VCaP (cell line): ENCODE results near the gene GATAD2A.

Experiments used
- H3K27ac ChIP-seq: fragments of 450-650 bp; 2 replicates; pipeline ENCODE4 v1.5.1; 2017
- TF ChIP-seq, protein P1 (sequence below): fragments of 450-650 bp; conservative IDR thresholded peaks from 2 replicates; pipeline ENCODE4 v1.5.1; 2017; ENCODE audit warnings: mild to moderate bottlenecking, moderate library complexity

GATAD2A gene

DNA sequence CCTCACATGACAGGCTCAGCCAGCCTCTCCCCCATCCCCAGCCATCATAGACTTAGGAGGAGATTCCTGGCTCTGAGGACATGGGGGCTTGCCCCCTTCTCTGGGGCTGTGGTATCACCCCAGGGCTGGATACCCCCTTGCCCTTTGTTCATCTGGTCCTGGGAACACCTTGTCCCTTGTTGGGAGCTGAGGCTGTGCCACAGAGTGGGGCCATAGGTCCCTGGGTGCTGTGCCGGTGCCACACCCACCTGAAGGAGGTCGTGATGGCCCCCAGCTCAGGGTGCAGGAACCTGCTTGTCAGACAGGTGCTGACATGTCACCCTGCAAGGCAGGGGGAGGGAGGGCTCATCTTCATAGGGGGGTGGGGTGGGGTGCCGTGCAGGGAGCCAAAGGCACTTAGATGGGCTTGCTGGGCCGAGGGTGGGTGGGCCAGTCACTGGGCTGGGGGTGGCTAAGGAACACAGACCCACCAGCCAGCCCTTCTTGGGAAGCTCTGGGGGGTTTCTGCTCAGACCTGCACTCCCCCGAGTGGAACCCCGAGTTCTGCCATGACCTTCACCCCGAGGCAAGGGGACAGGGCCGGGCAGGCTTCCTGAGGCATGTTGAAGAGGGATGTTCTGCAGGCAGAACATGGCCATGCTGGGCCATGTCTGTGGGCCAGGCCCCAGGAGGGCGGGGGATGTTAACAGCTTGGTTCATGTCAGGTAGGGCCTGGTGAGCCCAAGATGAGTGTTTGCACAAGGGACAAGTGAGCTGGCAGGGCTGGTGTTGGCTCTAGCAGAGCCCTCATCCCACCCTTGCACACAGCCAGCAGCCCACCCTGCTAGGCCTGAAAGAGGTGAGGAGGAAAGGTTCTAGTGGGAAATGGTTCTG, 81.8 kb downstream of the GATAD2A start:
- H3K27ac ChIP-seq: peak overlapping the region; percentile 72
- TF ChIP-seq, protein P1, sequence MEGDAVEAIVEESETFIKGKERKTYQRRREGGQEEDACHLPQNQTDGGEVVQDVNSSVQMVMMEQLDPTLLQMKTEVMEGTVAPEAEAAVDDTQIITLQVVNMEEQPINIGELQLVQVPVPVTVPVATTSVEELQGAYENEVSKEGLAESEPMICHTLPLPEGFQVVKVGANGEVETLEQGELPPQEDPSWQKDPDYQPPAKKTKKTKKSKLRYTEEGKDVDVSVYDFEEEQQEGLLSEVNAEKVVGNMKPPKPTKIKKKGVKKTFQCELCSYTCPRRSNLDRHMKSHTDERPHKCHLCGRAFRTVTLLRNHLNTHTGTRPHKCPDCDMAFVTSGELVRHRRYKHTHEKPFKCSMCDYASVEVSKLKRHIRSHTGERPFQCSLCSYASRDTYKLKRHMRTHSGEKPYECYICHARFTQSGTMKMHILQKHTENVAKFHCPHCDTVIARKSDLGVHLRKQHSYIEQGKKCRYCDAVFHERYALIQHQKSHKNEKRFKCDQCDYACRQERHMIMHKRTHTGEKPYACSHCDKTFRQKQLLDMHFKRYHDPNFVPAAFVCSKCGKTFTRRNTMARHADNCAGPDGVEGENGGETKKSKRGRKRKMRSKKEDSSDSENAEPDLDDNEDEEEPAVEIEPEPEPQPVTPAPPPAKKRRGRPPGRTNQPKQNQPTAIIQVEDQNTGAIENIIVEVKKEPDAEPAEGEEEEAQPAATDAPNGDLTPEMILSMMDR: no peak

DNA sequence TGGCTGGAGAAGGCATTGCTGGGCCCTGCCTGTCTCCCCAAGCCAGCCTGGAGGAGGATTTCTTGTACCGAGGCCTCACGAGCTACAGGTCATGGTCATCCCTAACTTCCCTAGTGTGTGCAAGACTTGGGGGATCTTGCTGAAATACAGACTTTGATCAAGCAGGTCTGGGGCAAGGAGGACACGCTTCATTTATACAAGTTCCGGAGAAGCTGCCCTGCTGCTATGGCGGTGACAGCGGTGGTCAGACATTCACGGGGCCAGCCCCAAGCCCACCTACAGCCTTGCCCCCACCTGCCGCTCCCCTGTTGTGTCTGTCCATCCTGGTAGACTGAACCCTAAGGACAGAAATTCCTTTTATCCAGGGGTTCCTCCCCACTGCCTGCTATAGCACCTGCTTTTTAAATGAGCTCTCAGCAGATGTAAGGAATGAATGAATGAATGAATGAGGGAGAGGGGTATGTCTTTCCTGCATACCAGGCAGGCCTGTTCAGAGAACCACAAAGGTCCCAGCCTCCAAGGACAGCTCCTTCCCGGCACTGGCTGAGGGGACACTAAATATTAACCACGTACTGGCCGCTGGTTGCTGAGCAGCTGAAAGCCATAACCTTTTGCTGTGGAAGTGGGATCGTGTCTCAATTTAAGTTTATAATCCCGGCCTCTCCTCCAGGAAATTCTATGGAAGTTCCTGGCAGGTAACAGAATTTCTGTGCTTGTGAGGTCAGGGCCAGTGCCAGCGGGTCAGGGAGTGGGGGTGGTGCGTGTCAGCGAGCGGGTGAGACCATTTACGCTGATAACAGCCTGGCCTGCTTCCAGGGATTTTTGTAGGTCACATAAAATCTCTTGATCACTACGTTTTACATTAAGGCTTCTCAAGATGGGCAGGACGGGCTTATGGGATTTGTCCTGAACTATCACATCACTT, 82.7 kb downstream of the GATAD2A start:
- peak overlapping the region; percentile 72 for H3K27ac ChIP-seq

DNA sequence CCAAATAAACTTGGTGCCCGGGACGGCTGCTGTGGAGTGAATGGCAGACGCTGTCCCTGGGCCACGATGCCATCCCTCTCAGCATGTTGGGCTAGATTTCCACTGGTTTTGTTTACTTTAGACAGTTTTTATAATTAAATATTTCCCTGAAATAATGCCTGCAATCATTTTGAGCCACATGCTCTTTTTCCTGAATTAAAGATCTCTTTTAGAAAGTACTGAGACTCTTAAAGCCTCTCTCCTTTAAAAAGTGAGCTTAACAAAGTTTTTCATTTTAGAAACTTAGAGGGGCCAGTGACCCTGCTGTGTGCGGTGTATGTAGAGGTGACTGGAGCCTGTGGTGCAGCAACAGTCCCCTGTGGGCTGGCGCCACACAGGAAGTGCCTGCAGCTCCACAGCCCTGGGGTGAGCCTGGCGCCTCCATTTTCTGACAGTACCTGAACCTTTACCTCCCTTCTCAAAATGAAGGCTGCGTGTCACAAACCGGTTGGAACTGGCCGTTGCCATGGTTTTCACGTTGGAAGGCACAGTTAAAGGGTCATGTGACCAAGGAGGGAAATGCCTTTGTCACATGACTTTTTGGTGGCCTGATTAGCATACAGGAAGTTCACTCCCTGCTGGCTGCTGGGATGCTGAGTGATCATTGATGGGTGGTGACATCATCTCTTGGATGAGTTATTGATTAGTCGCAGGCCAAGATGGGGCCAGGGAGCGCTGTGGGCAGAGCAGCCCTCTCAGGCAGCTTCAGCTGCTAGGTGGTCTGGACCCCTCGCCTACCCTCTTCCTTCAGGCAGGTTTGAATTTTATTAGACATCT, 83.6 kb downstream of the GATAD2A start:
- TF ChIP-seq, protein P1: no peak
- peak overlapping the region; percentile 72 for H3K27ac ChIP-seq

More for the DNA sequence above, 82.7 kb downstream of the GATAD2A start:
- TF ChIP-seq, protein P1: no peak

DNA sequence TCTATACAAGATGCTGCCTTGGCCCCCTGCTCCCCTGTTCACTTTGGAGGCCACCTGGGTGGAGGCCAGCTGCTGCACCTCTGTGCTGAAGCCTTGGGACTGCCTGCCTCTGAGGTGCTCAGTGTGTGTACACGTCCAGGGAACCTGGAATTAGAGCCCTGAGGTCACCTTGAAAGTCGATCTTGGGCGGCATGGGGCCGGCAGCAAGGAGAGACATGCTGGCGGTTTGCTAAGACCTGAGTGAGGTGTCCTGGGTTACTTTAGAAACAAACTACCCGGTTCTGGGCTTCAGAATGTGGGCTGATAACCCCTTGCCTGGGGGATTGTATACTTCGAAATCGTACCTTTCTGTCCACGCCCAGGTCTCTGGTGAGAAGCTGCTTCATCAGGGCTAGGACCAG, 84.3 kb downstream of the GATAD2A start:
- H3K27ac ChIP-seq: peak overlapping the region; percentile 72
- TF ChIP-seq, protein P1: no peak

DNA sequence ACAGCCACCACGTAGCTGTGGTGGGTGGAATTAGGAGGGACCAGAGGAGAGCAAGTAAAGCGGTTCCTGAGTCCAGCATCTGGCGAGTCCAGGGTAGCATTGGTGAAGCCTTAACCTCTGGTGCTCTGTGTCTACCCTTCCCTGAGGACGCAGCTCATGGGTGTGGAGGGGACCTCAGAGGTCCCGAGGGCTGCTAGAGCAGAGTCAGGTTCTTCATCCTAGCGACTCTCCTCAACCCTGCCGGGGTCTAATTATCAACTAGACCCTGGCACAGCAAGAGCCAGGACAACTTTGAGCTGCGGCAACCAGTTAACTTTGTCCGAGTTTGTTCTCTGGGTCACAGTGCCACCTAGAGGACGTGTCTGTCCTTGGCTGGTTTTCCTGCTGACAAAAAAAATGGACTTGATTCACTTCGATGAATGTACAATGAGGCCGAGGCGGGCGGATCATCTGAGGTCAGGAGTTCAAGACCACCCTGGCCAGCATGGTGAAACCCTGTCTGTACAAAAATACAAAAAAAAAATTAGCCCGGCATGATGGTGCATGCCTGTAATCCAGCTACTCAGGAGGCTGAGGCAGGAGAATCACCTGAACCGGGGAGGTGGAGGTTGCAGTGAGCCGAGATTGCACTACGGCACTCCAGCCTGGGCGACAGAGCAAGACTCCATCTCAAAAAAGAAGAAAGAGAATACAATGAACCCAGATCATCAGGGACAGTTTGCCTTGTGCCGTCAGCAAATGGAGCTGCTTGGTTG, 84.9 kb downstream of the GATAD2A start:
- peak overlapping the region; percentile 72; the same call in 1 of the 2 replicates for H3K27ac ChIP-seq
- TF ChIP-seq, protein P1: peak; percentile 80

DNA sequence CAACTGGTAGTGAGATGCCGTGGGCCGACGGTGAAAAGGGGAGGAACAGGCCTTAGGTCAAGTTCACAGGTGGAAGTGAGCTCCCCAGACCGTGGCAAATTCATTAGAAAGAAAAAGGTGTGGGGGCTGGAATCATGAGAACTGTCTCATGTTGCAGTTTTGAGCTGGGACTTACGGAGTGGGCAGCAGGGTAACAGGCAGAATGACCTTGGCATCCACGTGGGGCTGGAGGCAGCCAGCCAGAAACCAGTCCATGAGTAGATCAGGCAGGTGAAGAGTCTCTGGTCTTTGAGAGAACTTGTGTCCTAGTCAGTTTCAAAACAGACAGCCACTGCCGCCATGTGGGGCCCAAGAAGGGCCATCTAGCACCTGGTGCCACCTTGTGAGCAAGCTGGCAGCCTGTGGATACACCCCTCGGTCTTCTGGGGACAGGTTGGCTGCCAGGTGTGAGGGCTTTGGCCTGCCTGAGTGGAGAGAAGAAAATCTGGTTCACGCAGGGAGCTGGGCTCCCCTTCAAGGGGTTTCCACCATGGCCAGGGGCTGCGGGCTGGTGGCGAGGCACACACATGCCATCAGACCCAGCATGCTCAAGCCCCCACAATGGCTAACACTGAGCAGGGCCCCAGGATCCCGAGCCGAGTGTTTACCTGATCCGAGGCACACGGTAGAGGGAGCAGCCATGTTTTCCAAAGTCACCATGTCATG, 86.0 kb downstream of the GATAD2A start:
- TF ChIP-seq, protein P1: no peak
- no peak overlapping the region for H3K27ac ChIP-seq
